ENCODE measurements around the gene TGDS.

DNA sequence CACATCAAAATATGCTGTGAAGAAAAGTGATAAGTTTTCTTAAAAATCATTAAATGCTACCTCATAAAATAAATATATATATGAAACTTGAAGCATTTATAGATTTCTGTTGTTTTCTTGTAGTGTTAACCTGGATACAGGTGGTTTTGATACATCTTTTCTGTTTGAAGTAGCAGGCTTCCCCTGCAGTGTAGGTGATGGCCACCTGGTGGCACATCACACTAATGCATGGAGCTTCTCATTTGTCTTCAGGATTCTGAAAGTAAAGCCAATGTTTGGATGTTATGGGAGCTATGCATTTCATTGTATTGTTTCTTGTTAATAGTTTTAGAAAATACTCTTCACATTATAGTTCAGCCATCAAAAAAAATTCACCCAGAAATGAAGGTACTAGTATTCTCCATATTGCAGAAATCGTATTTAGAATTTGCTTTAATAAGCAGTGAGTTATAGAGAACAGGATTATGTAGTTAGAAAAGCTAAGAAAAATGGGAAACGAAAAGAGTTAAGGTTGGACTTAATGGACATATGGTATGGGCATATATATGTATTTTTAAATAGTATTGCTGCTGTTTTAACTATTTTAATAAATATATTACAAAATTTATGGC is 24.4 kb upstream of the TGDS start:
- TF ChIP-seq, protein P1, sequence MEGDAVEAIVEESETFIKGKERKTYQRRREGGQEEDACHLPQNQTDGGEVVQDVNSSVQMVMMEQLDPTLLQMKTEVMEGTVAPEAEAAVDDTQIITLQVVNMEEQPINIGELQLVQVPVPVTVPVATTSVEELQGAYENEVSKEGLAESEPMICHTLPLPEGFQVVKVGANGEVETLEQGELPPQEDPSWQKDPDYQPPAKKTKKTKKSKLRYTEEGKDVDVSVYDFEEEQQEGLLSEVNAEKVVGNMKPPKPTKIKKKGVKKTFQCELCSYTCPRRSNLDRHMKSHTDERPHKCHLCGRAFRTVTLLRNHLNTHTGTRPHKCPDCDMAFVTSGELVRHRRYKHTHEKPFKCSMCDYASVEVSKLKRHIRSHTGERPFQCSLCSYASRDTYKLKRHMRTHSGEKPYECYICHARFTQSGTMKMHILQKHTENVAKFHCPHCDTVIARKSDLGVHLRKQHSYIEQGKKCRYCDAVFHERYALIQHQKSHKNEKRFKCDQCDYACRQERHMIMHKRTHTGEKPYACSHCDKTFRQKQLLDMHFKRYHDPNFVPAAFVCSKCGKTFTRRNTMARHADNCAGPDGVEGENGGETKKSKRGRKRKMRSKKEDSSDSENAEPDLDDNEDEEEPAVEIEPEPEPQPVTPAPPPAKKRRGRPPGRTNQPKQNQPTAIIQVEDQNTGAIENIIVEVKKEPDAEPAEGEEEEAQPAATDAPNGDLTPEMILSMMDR (IDR thresholded peaks at IDR 0.05), result peak in 3 of 4 experiments; percentile 30 to 47 (median 41)
- no peak for TF ChIP-seq EP300 (IDR thresholded peaks at IDR 0.05)
- no peak for TF ChIP-seq POLR2A (IDR thresholded peaks at IDR 0.05)
- no peak for TF ChIP-seq POLR2AphosphoS5 (IDR thresholded peaks at IDR 0.05)
